Measurements from ENCODE around the gene ZNF689. TPM values are rescaled to one million over a fixed set of nuclear protein-coding genes. Genes with fewer than 3 reads are reported as not detected.

ZNF689 gene
- total RNA-seq, 1 experiment from 2014 or later, result 9.8 TPM

- Histone ChIP-seq H3K27ac (no peak overlapping the region), H3K36me3 (no peaks in the 10 kb centered on the region)
These were observed 40.2 kb downstream of the ZNF689 start for GRCh38 chr16:30569746-30570635.

GRCh38 chr16:30569281-30569680 is 40.9 kb downstream of the ZNF689 start:
- H3K27ac ChIP-seq, result no peak overlapping the region
- H3K9me3 ChIP-seq (replicated peaks), result no peaks in the 10 kb centered on the region
- H3K4me1 ChIP-seq (replicated peaks), result peaks cover 12% of the 10 kb centered on the region
- no peaks in the 10 kb centered on the region for H3K27me3 ChIP-seq (replicated peaks)
- H3K36me3 ChIP-seq, result no peaks in the 10 kb centered on the region
- no peak for DNase-seq (ENCODE audit: low read depth in 1 of 2, low spot score in 2 of 2)
- no peak overlapping the region for H3K4me3 ChIP-seq

More at GRCh38 chr16:30569746-30570635, 40.2 kb downstream of the ZNF689 start:
- DNase-seq (ENCODE audit: low read depth in 1 of 2, low spot score in 2 of 2), result no peak
- H3K4me1 ChIP-seq (replicated peaks), result peaks cover 12% of the 10 kb centered on the region
- no peaks in the 10 kb centered on the region for H3K27me3 ChIP-seq (replicated peaks)
- no peaks in the 10 kb centered on the region for H3K9me3 ChIP-seq (replicated peaks)
- no peak overlapping the region for H3K4me3 ChIP-seq

GRCh38 chr16:30567991-30568638 is 42.1 kb downstream of the ZNF689 start:
- Histone ChIP-seq H3K9me3 (replicated peaks) (no peaks in the 10 kb centered on the region), H3K27ac (no peak overlapping the region), H3K36me3 (no peaks in the 10 kb centered on the region), H3K4me3 (no peak overlapping the region), H3K27me3 (replicated peaks) (no peaks in the 10 kb centered on the region), H3K4me1 (replicated peaks) (peaks cover 12% of the 10 kb centered on the region)
- no peak for DNase-seq (ENCODE audit: low read depth in 1 of 2, low spot score in 2 of 2)

GRCh38 chr16:30567160-30567990 is 42.8 kb downstream of the ZNF689 start:
- H3K27me3 ChIP-seq (replicated peaks), result no peaks in the 10 kb centered on the region
- no peak overlapping the region for H3K27ac ChIP-seq
- DNase-seq (ENCODE audit: low read depth in 1 of 2, low spot score in 2 of 2), result no peak

GRCh38 chr16:30566531-30566930 is 43.7 kb downstream of the ZNF689 start:
- no peak overlapping the region for H3K4me3 ChIP-seq
- DNase-seq (ENCODE audit: low read depth in 1 of 2, low spot score in 2 of 2), result no peak

More at GRCh38 chr16:30567160-30567990, 42.8 kb downstream of the ZNF689 start:
- Histone ChIP-seq H3K4me1 (replicated peaks) (peaks cover 7% of the 10 kb centered on the region), H3K9me3 (replicated peaks) (no peaks in the 10 kb centered on the region), H3K36me3 (no peaks in the 10 kb centered on the region), H3K4me3 (no peak overlapping the region)

GRCh38 chr16:30565984-30566383 is 44.2 kb downstream of the ZNF689 start:
- DNase-seq (ENCODE audit: low read depth in 1 of 2, low spot score in 2 of 2), result no peak
- Histone ChIP-seq H3K36me3 (no peaks in the 10 kb centered on the region), H3K27ac (no peak overlapping the region), H3K4me1 (replicated peaks) (peaks cover 4% of the 10 kb centered on the region), H3K27me3 (replicated peaks) (no peaks in the 10 kb centered on the region), H3K9me3 (replicated peaks) (no peaks in the 10 kb centered on the region), H3K4me3 (no peak overlapping the region)

More at GRCh38 chr16:30566531-30566930, 43.7 kb downstream of the ZNF689 start:
- no peak overlapping the region for H3K27ac ChIP-seq
- H3K27me3 ChIP-seq (replicated peaks), result no peaks in the 10 kb centered on the region
- no peaks in the 10 kb centered on the region for H3K9me3 ChIP-seq (replicated peaks)
- H3K4me1 ChIP-seq (replicated peaks), result peaks cover 6% of the 10 kb centered on the region
- H3K36me3 ChIP-seq, result no peaks in the 10 kb centered on the region

- Histone ChIP-seq H3K9me3 (replicated peaks) (no peaks in the 10 kb centered on the region), H3K4me1 (replicated peaks) (no peaks in the 10 kb centered on the region), H3K4me3 (no peak overlapping the region), H3K27ac (no peak overlapping the region), H3K36me3 (no peaks in the 10 kb centered on the region), H3K27me3 (replicated peaks) (no peaks in the 10 kb centered on the region)
- no peak for DNase-seq (ENCODE audit: low read depth in 1 of 2, low spot score in 2 of 2)
These were observed 44.7 kb downstream of the ZNF689 start for GRCh38 chr16:30565526-30565925.

GRCh38 chr16:30562021-30562420 is 48.2 kb downstream of the ZNF689 start:
- no peak overlapping the region for H3K4me3 ChIP-seq
- H3K9me3 ChIP-seq (replicated peaks), result no peaks in the 10 kb centered on the region
- H3K27me3 ChIP-seq (replicated peaks), result no peaks in the 10 kb centered on the region
- DNase-seq (ENCODE audit: low read depth in 1 of 2, low spot score in 2 of 2), result no peak
- H3K4me1 ChIP-seq (replicated peaks), result peaks cover 4% of the 10 kb centered on the region
- no peaks in the 10 kb centered on the region; the same call in 1 of the 2 replicates for H3K36me3 ChIP-seq
- no peak overlapping the region for H3K27ac ChIP-seq

- Histone ChIP-seq H3K9me3 (replicated peaks) (no peaks in the 10 kb centered on the region), H3K36me3 (peaks cover 5% of the 10 kb centered on the region), H3K27ac (no peak overlapping the region), H3K27me3 (replicated peaks) (no peaks in the 10 kb centered on the region), H3K4me3 (no peak overlapping the region), H3K4me1 (replicated peaks) (peaks cover 4% of the 10 kb centered on the region)
- DNase-seq (ENCODE audit: low read depth in 1 of 2, low spot score in 2 of 2), result no peak
These were observed 48.9 kb downstream of the ZNF689 start for GRCh38 chr16:30561089-30561816.

GRCh38 chr16:30559690-30560089 is 50.5 kb downstream of the ZNF689 start:
- Histone ChIP-seq H3K27me3 (replicated peaks) (no peaks in the 10 kb centered on the region), H3K9me3 (replicated peaks) (no peaks in the 10 kb centered on the region), H3K27ac (no peak overlapping the region)

GRCh38 chr16:30558789-30559377 is 51.3 kb downstream of the ZNF689 start:
- H3K4me3 ChIP-seq, result peak overlapping the region; percentile 75
- no peak for DNase-seq (ENCODE audit: low read depth in 1 of 2, low spot score in 2 of 2)
- no peak overlapping the region for H3K27ac ChIP-seq
- peaks cover 24% of the 10 kb centered on the region for H3K36me3 ChIP-seq
- peaks cover 10% of the 10 kb centered on the region for H3K4me1 ChIP-seq (replicated peaks)
- no peaks in the 10 kb centered on the region for H3K9me3 ChIP-seq (replicated peaks)
- H3K27me3 ChIP-seq (replicated peaks), result no peaks in the 10 kb centered on the region

More at GRCh38 chr16:30559690-30560089, 50.5 kb downstream of the ZNF689 start:
- Histone ChIP-seq H3K36me3 (peaks cover 18% of the 10 kb centered on the region), H3K4me3 (no peak overlapping the region), H3K4me1 (replicated peaks) (peaks cover 6% of the 10 kb centered on the region)
- DNase-seq (ENCODE audit: low read depth in 1 of 2, low spot score in 2 of 2), result no peak

GRCh38 chr16:30557957-30558788 is 52.0 kb downstream of the ZNF689 start, which contains the start of gene ZNF764:
TSS of gene ZNF764 (minus strand) at chr16:30558374. CDS start at chr16:30558182, 192 bp downstream.
- no peaks in the 10 kb centered on the region for H3K9me3 ChIP-seq (replicated peaks)

More at GRCh38 chr16:30557957-30558788, 52.0 kb downstream of the ZNF689 start, which contains the start of gene ZNF764:
- peak within 1 kb of the TSS; percentile 75 for H3K4me3 ChIP-seq
- no peaks in the 10 kb centered on the region for H3K27me3 ChIP-seq (replicated peaks)
- peak within 1 kb of the TSS; percentile 76 for H3K27ac ChIP-seq
- peak; percentile 96 to 98 for DNase-seq (ENCODE audit: low read depth in 1 of 2, low spot score in 2 of 2)
- H3K36me3 ChIP-seq, result peaks cover 31% of the 10 kb centered on the region
- H3K4me1 ChIP-seq (replicated peaks), result peaks cover 10% of the 10 kb centered on the region
